Adrenal gland (tissue), 5 donors: ENCODE results near the gene HPS4.

Experiments used
- POLR2A ChIP-seq, 2 donors: fragments of 450-650 bp; IDR thresholded peaks; one replicate each; pipeline ENCODE4 v1.6.1; 2017; ENCODE audit warnings: antibody characterized with exemption in 2 of 2, mild to moderate bottlenecking in 2 of 2, moderate library complexity in 1 of 2
- TF ChIP-seq, protein P1 (sequence below), 6 experiments: fragments of 450-650 bp in 4 of 6; fragments of 200-600 bp in 2 of 6; sonication (generic) in 1 of 6; IDR thresholded peaks; 1 replicate in 5 of 6; 2 replicates in 1 of 6; pipeline versions ENCODE4 v1.5.1 to v1.8.0; 2016 to 2021; ENCODE audit warnings: antibody characterized with exemption in 6 of 6, mild to moderate bottlenecking in 2 of 6, moderate library complexity in 1 of 6
- donor health status: DM: no; HTN: no; CAD: no.

GRCh38 chr22:26471522-26471921 lies 12.1 kb downstream of the HPS4 start:
- TF ChIP-seq, protein P1, sequence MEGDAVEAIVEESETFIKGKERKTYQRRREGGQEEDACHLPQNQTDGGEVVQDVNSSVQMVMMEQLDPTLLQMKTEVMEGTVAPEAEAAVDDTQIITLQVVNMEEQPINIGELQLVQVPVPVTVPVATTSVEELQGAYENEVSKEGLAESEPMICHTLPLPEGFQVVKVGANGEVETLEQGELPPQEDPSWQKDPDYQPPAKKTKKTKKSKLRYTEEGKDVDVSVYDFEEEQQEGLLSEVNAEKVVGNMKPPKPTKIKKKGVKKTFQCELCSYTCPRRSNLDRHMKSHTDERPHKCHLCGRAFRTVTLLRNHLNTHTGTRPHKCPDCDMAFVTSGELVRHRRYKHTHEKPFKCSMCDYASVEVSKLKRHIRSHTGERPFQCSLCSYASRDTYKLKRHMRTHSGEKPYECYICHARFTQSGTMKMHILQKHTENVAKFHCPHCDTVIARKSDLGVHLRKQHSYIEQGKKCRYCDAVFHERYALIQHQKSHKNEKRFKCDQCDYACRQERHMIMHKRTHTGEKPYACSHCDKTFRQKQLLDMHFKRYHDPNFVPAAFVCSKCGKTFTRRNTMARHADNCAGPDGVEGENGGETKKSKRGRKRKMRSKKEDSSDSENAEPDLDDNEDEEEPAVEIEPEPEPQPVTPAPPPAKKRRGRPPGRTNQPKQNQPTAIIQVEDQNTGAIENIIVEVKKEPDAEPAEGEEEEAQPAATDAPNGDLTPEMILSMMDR (IDR thresholded peaks at IDR 0.05): no peak
- TF ChIP-seq POLR2A (IDR thresholded peaks at IDR 0.05): no peak
